Ectodermal cell (in vitro differentiated cells): ENCODE results near the gene NID2.

Experiments
- H3K27ac ChIP-seq: 2 replicates; pipeline ENCODE4 v1.7.0; 2013; ENCODE audit warnings: mild to moderate bottlenecking, low read depth, low read length; ENCODE audit not compliant: insufficient read depth, poor library complexity, severe bottlenecking
- H3K27me3 ChIP-seq: 2 replicates; pipeline ENCODE4 v1.7.0; 2013; ENCODE audit warnings: mild to moderate bottlenecking, low read length; ENCODE audit not compliant: insufficient read depth, control insufficient read depth, poor library complexity, severe bottlenecking
- H3K36me3 ChIP-seq: one replicate; pipeline ENCODE4 v1.7.0; 2013; ENCODE audit warnings: low read length; ENCODE audit not compliant: control insufficient read depth, insufficient read depth
- H3K4me1 ChIP-seq: one replicate; pipeline ENCODE4 v1.7.0; 2013; ENCODE audit warnings: low read length; ENCODE audit not compliant: control insufficient read depth, insufficient read depth
- H3K4me3 ChIP-seq: 2 replicates; pipeline ENCODE4 v1.7.0; 2013; ENCODE audit warnings: low read depth, low read length, control low read depth; ENCODE audit not compliant: insufficient read depth
- H3K9me3 ChIP-seq: 2 replicates; pipeline ENCODE4 v1.7.0; 2013; ENCODE audit warnings: mild to moderate bottlenecking, low read length, moderate library complexity; ENCODE audit not compliant: control insufficient read depth
- WGBS, 2 experiments: methylation state at CpG; one replicate each; pipeline ENCODE4 v1.1.7; 2013; ENCODE audit warnings: missing lambda C conversion rate in 2 of 2; 5-methylcytosine and 5-hydroxymethylcytosine counted together

The NID2 gene

GRCh38 chr14:52026901-52027300, 42.0 kb downstream of the NID2 start:
- Histone ChIP-seq H3K27ac (no peak overlapping the region), H3K36me3 (no peaks in the 10 kb centered on the region), H3K27me3 (no peaks in the 10 kb centered on the region), H3K9me3 (no peaks in the 10 kb centered on the region), H3K4me3 (no peak overlapping the region), H3K4me1 (no peaks in the 10 kb centered on the region)
- 94 to 96% methylated on average over 10 of the region's 10 CpGs for WGBS, 2 experiments

- Histone ChIP-seq H3K27me3 (no peaks in the 10 kb centered on the region), H3K36me3 (no peaks in the 10 kb centered on the region), H3K4me1 (no peaks in the 10 kb centered on the region), H3K27ac (no peak overlapping the region), H3K9me3 (no peaks in the 10 kb centered on the region), H3K4me3 (no peak overlapping the region)
- 90 to 95% methylated on average over 7 to 8 of the region's 8 CpGs for WGBS, 2 experiments
Observed at GRCh38 chr14:52026017-52026660, 42.7 kb downstream of the NID2 start.

- H3K36me3 ChIP-seq: no peaks in the 10 kb centered on the region
Observed at GRCh38 chr14:52025310-52025709, 43.5 kb downstream of the NID2 start.

GRCh38 chr14:52023518-52023917, 45.3 kb downstream of the NID2 start:
- no peak overlapping the region for H3K27ac ChIP-seq
- no peaks in the 10 kb centered on the region for H3K36me3 ChIP-seq
- no peaks in the 10 kb centered on the region for H3K9me3 ChIP-seq
- no peak overlapping the region for H3K4me3 ChIP-seq
- H3K4me1 ChIP-seq: no peaks in the 10 kb centered on the region
- no peaks in the 10 kb centered on the region for H3K27me3 ChIP-seq
- 90% methylated on average over 1 of the region's 1 CpG; no CpG with 5 or more reads in 1 of the 2 experiments for WGBS, 2 experiments

More at GRCh38 chr14:52025310-52025709, 43.5 kb downstream of the NID2 start:
- Histone ChIP-seq H3K4me3 (no peak overlapping the region), H3K27ac (no peak overlapping the region), H3K27me3 (no peaks in the 10 kb centered on the region), H3K9me3 (no peaks in the 10 kb centered on the region), H3K4me1 (no peaks in the 10 kb centered on the region)

GRCh38 chr14:52021957-52022600, 46.8 kb downstream of the NID2 start:
- Histone ChIP-seq H3K27me3 (no peaks in the 10 kb centered on the region), H3K27ac (no peak overlapping the region), H3K4me1 (no peaks in the 10 kb centered on the region), H3K9me3 (no peaks in the 10 kb centered on the region), H3K36me3 (no peaks in the 10 kb centered on the region), H3K4me3 (no peak overlapping the region)
- WGBS, 2 experiments: 88 to 96% methylated on average over 6 of the region's 6 CpGs

- peaks cover 1% of the 10 kb centered on the region for H3K4me1 ChIP-seq
- H3K4me3 ChIP-seq: no peak overlapping the region
- H3K36me3 ChIP-seq: no peaks in the 10 kb centered on the region
- no peak overlapping the region for H3K27ac ChIP-seq
- no peaks in the 10 kb centered on the region for H3K27me3 ChIP-seq
- 57 to 62% methylated on average over 6 to 7 of the region's 7 CpGs for WGBS, 2 experiments
- no peaks in the 10 kb centered on the region for H3K9me3 ChIP-seq
Observed at GRCh38 chr14:52020866-52021717, 47.8 kb downstream of the NID2 start.

GRCh38 chr14:52020161-52020714, 48.6 kb downstream of the NID2 start:
- Histone ChIP-seq H3K36me3 (no peaks in the 10 kb centered on the region), H3K4me3 (no peak overlapping the region), H3K27me3 (no peaks in the 10 kb centered on the region), H3K9me3 (no peaks in the 10 kb centered on the region), H3K27ac (no peak overlapping the region), H3K4me1 (peaks cover 3% of the 10 kb centered on the region)
- WGBS, 2 experiments: 92% methylated on average over 5 of the region's 5 CpGs

GRCh38 chr14:52018970-52019369, 49.9 kb downstream of the NID2 start:
- WGBS, 2 experiments: 96 to 97% methylated on average over 8 of the region's 8 CpGs
- H3K36me3 ChIP-seq: no peaks in the 10 kb centered on the region
- H3K4me3 ChIP-seq: no peak overlapping the region
- H3K9me3 ChIP-seq: no peaks in the 10 kb centered on the region
- H3K27me3 ChIP-seq: no peaks in the 10 kb centered on the region
- H3K27ac ChIP-seq: no peak overlapping the region
- peaks cover 8% of the 10 kb centered on the region for H3K4me1 ChIP-seq

- Histone ChIP-seq H3K4me3 (no peak overlapping the region), H3K9me3 (no peaks in the 10 kb centered on the region), H3K4me1 (peaks cover 8% of the 10 kb centered on the region), H3K27me3 (no peaks in the 10 kb centered on the region), H3K27ac (no peak overlapping the region), H3K36me3 (no peaks in the 10 kb centered on the region)
- WGBS, 2 experiments: 95 to 96% methylated on average over 4 of the region's 4 CpGs
Observed at GRCh38 chr14:52018252-52018651, 50.6 kb downstream of the NID2 start.
